WTC11 (cell line): Measurements from ENCODE around the gene FEM1B. TPM values are rescaled to one million over a fixed set of nuclear protein-coding genes. Genes with fewer than 3 reads are reported as not detected.

Experiments used
- ATAC-seq: fragments of 200-7000 bp; cut with Tn5 transposase; 2 replicates; pipeline ENCODE4 v1.10.0; 2021; ENCODE audit warnings: mild to moderate bottlenecking, moderate library complexity
- CTCF ChIA-PET: fragments of 300-600 bp; sonication (Branson Sonifier 250); formaldehyde crosslinking; loops from one replicate; lab custom pipeline; 2021; ENCODE audit warnings: antibody characterized with exemption; lab: Charles Lee
- POLR2A ChIA-PET: fragments of 350-600 bp; sonication (Branson Sonifier 250); formaldehyde crosslinking; loops from one replicate; lab custom pipeline; 2021; ENCODE audit warnings: antibody characterized with exemption; lab: Charles Lee
- DNase-seq: peaks from one replicate; pipeline ENCODE4 v3.0.0; 2021; ENCODE audit warnings: low spot score
- H3K27ac Mint-ChIP-seq: 2 replicates; pipeline ENCODE4 v1.8.0; 2021; ENCODE audit warnings: mixed read lengths
- H3K27me3 Mint-ChIP-seq: 2 replicates; pipeline ENCODE4 v1.8.0; 2021; ENCODE audit warnings: low read depth, mild to moderate bottlenecking, moderate library complexity, mixed read lengths
- H3K36me3 Mint-ChIP-seq: 2 replicates; pipeline ENCODE4 v1.8.0; 2021; ENCODE audit warnings: mixed read lengths
- H3K4me1 Mint-ChIP-seq: 2 replicates; pipeline ENCODE4 v1.8.0; 2022; ENCODE audit warnings: mixed read lengths
- H3K4me3 Mint-ChIP-seq: 2 replicates; pipeline ENCODE4 v1.8.0; 2021; ENCODE audit warnings: mild to moderate bottlenecking, moderate library complexity, mixed read lengths
- H3K9me3 Mint-ChIP-seq: 2 replicates; pipeline ENCODE4 v1.8.0; 2021; ENCODE audit warnings: mixed read lengths
- CREB1 ChIP-seq: sonication (generic); formaldehyde crosslinking; IDR thresholded peaks from 2 replicates; pipeline ENCODE4 v1.8.0; 2023; ENCODE audit warnings: mild to moderate bottlenecking, missing genetic modification reagents
- ESRRA ChIP-seq: sonication (generic); formaldehyde crosslinking; IDR thresholded peaks from 2 replicates; pipeline ENCODE4 v1.8.1; 2022; ENCODE audit warnings: mild to moderate bottlenecking, missing genetic modification reagents, borderline replicate concordance
- GTF2I ChIP-seq: fragments of 250-450 bp; sonication (Bioruptor Pico); conservative IDR thresholded peaks from 2 replicates; pipeline ENCODE4 v1.4.0; 2021; ENCODE audit warnings: mild to moderate bottlenecking
- MXD4 ChIP-seq: fragments of 250-450 bp; sonication (Bioruptor Pico); IDR thresholded peaks from 2 replicates; pipeline ENCODE4 v1.8.0; 2021; ENCODE audit warnings: mild to moderate bottlenecking, moderate library complexity, borderline replicate concordance
- NR2C2 ChIP-seq: sonication (generic); formaldehyde crosslinking; IDR thresholded peaks from 2 replicates; pipeline ENCODE4 v1.8.0; 2022; ENCODE audit warnings: mild to moderate bottlenecking, missing genetic modification reagents
- PREB ChIP-seq: sonication (generic); formaldehyde crosslinking; IDR thresholded peaks from 2 replicates; pipeline ENCODE4 v1.8.1; 2022; ENCODE audit warnings: mild to moderate bottlenecking, missing genetic modification reagents, moderate library complexity, borderline replicate concordance
- PRRX2 ChIP-seq: fragments of 250-450 bp; sonication (Bioruptor Pico); IDR thresholded peaks from 2 replicates; pipeline ENCODE4 v1.8.0; 2021; ENCODE audit warnings: mild to moderate bottlenecking
- RELA ChIP-seq: sonication (generic); formaldehyde crosslinking; IDR thresholded peaks from 2 replicates; pipeline ENCODE4 v1.8.1; 2022; ENCODE audit warnings: missing genetic modification reagents, mild to moderate bottlenecking, borderline replicate concordance
- ZBTB21 ChIP-seq: sonication (generic); formaldehyde crosslinking; IDR thresholded peaks from 2 replicates; pipeline ENCODE4 v1.8.1; 2023; ENCODE audit warnings: mild to moderate bottlenecking, missing genetic modification reagents, borderline replicate concordance
- ZNF263 ChIP-seq: sonication (generic); formaldehyde crosslinking; IDR thresholded peaks from 2 replicates; pipeline ENCODE4 v1.8.1; 2022; ENCODE audit warnings: low read depth, mild to moderate bottlenecking, moderate library complexity, missing genetic modification reagents
- ZNF416 ChIP-seq: fragments of 250-450 bp; sonication (Bioruptor Pico); IDR thresholded peaks from 2 replicates; pipeline ENCODE4 v1.9.0; 2021; ENCODE audit warnings: mild to moderate bottlenecking, inconsistent platforms
- ZNF532 ChIP-seq: fragments of 250-450 bp; sonication (Bioruptor Pico); IDR thresholded peaks from 2 replicates; pipeline ENCODE4 v1.9.0; 2021; ENCODE audit warnings: mild to moderate bottlenecking, borderline replicate concordance
- ZNF671 ChIP-seq: fragments of 250-450 bp; sonication (Bioruptor Pico); IDR thresholded peaks from 2 replicates; pipeline ENCODE4 v1.8.0; 2021; ENCODE audit warnings: mild to moderate bottlenecking
- total RNA-seq: library from RNA; stranded (reverse); gene quantifications from 3 replicates; pipeline ENCODE4 v1.2.3, GENCODE V29; 2021
- TF ChIP-seq, protein P1 (sequence below): sonication (generic); formaldehyde crosslinking; conservative IDR thresholded peaks from 2 replicates; pipeline ENCODE4 v1.8.1; 2023; ENCODE audit warnings: mild to moderate bottlenecking, low read depth, missing genetic modification reagents, moderate library complexity
- TF ChIP-seq, protein P2 (sequence below): sonication (generic); formaldehyde crosslinking; IDR thresholded peaks from 2 replicates; pipeline ENCODE4 v1.8.1; 2023; ENCODE audit warnings: mild to moderate bottlenecking, missing genetic modification reagents, moderate library complexity
- TF ChIP-seq, protein P3 (sequence below): sonication (generic); formaldehyde crosslinking; IDR thresholded peaks from 2 replicates; pipeline ENCODE4 v1.8.0; 2022; ENCODE audit warnings: mild to moderate bottlenecking, missing genetic modification reagents
- TF ChIP-seq, protein P4 (sequence below): sonication (generic); formaldehyde crosslinking; IDR thresholded peaks from 2 replicates; pipeline ENCODE4 v1.8.0; 2023; ENCODE audit warnings: missing genetic modification reagents, mild to moderate bottlenecking, borderline replicate concordance
- TF ChIP-seq, protein P5 (sequence below): sonication (generic); formaldehyde crosslinking; IDR thresholded peaks from 2 replicates; pipeline ENCODE4 v1.8.0; 2022; ENCODE audit warnings: mild to moderate bottlenecking, missing genetic modification reagents
- TF ChIP-seq, protein P6 (sequence below): fragments of 250-450 bp; sonication (Bioruptor Pico); IDR thresholded peaks from 2 replicates; pipeline ENCODE4 v2.1.2; 2022; ENCODE audit warnings: mild to moderate bottlenecking, moderate library complexity

FEM1B gene
- total RNA-seq, 1 experiment from 2014 or later: 64.8 TPM

GRCh38 chr15:68303134-68303533 is 25.6 kb downstream of the FEM1B start:
- peaks cover 39% of the 10 kb centered on the region for H3K4me1 Mint-ChIP-seq
- TF ChIP-seq ZNF263 (CRISPR knock-in tag): no peak
- TF ChIP-seq RELA (CRISPR knock-in tag): no peak
- TF ChIP-seq ZNF416 (CRISPR knock-in tag): no peak
- TF ChIP-seq, protein P1, sequence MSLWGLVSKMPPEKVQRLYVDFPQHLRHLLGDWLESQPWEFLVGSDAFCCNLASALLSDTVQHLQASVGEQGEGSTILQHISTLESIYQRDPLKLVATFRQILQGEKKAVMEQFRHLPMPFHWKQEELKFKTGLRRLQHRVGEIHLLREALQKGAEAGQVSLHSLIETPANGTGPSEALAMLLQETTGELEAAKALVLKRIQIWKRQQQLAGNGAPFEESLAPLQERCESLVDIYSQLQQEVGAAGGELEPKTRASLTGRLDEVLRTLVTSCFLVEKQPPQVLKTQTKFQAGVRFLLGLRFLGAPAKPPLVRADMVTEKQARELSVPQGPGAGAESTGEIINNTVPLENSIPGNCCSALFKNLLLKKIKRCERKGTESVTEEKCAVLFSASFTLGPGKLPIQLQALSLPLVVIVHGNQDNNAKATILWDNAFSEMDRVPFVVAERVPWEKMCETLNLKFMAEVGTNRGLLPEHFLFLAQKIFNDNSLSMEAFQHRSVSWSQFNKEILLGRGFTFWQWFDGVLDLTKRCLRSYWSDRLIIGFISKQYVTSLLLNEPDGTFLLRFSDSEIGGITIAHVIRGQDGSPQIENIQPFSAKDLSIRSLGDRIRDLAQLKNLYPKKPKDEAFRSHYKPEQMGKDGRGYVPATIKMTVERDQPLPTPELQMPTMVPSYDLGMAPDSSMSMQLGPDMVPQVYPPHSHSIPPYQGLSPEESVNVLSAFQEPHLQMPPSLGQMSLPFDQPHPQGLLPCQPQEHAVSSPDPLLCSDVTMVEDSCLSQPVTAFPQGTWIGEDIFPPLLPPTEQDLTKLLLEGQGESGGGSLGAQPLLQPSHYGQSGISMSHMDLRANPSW (CRISPR knock-in tag): no peak
- TF ChIP-seq, protein P2, sequence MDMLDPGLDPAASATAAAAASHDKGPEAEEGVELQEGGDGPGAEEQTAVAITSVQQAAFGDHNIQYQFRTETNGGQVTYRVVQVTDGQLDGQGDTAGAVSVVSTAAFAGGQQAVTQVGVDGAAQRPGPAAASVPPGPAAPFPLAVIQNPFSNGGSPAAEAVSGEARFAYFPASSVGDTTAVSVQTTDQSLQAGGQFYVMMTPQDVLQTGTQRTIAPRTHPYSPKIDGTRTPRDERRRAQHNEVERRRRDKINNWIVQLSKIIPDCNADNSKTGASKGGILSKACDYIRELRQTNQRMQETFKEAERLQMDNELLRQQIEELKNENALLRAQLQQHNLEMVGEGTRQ: no peak
- no peak for TF ChIP-seq ZNF532 (CRISPR knock-in tag)
- TF ChIP-seq, protein P3, sequence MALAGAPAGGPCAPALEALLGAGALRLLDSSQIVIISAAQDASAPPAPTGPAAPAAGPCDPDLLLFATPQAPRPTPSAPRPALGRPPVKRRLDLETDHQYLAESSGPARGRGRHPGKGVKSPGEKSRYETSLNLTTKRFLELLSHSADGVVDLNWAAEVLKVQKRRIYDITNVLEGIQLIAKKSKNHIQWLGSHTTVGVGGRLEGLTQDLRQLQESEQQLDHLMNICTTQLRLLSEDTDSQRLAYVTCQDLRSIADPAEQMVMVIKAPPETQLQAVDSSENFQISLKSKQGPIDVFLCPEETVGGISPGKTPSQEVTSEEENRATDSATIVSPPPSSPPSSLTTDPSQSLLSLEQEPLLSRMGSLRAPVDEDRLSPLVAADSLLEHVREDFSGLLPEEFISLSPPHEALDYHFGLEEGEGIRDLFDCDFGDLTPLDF (CRISPR knock-in tag): no peak
- no peak for TF ChIP-seq PREB (CRISPR knock-in tag)
- TF ChIP-seq, protein P4, sequence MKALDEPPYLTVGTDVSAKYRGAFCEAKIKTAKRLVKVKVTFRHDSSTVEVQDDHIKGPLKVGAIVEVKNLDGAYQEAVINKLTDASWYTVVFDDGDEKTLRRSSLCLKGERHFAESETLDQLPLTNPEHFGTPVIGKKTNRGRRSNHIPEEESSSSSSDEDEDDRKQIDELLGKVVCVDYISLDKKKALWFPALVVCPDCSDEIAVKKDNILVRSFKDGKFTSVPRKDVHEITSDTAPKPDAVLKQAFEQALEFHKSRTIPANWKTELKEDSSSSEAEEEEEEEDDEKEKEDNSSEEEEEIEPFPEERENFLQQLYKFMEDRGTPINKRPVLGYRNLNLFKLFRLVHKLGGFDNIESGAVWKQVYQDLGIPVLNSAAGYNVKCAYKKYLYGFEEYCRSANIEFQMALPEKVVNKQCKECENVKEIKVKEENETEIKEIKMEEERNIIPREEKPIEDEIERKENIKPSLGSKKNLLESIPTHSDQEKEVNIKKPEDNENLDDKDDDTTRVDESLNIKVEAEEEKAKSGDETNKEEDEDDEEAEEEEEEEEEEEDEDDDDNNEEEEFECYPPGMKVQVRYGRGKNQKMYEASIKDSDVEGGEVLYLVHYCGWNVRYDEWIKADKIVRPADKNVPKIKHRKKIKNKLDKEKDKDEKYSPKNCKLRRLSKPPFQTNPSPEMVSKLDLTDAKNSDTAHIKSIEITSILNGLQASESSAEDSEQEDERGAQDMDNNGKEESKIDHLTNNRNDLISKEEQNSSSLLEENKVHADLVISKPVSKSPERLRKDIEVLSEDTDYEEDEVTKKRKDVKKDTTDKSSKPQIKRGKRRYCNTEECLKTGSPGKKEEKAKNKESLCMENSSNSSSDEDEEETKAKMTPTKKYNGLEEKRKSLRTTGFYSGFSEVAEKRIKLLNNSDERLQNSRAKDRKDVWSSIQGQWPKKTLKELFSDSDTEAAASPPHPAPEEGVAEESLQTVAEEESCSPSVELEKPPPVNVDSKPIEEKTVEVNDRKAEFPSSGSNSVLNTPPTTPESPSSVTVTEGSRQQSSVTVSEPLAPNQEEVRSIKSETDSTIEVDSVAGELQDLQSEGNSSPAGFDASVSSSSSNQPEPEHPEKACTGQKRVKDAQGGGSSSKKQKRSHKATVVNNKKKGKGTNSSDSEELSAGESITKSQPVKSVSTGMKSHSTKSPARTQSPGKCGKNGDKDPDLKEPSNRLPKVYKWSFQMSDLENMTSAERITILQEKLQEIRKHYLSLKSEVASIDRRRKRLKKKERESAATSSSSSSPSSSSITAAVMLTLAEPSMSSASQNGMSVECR (CRISPR knock-in tag): no peak
- no peak for TF ChIP-seq MXD4 (CRISPR knock-in tag)
- TF ChIP-seq NR2C2: no peak
- TF ChIP-seq PRRX2 (CRISPR knock-in tag): no peak
- TF ChIP-seq CREB1 (CRISPR knock-in tag): no peak
- TF ChIP-seq, protein P5, sequence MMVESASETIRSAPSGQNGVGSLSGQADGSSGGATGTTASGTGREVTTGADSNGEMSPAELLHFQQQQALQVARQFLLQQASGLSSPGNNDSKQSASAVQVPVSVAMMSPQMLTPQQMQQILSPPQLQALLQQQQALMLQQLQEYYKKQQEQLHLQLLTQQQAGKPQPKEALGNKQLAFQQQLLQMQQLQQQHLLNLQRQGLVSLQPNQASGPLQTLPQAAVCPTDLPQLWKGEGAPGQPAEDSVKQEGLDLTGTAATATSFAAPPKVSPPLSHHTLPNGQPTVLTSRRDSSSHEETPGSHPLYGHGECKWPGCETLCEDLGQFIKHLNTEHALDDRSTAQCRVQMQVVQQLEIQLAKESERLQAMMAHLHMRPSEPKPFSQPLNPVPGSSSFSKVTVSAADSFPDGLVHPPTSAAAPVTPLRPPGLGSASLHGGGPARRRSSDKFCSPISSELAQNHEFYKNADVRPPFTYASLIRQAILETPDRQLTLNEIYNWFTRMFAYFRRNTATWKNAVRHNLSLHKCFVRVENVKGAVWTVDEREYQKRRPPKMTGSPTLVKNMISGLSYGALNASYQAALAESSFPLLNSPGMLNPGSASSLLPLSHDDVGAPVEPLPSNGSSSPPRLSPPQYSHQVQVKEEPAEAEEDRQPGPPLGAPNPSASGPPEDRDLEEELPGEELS: no peak
- TF ChIP-seq ZNF671: no peak
- TF ChIP-seq, protein P6, sequence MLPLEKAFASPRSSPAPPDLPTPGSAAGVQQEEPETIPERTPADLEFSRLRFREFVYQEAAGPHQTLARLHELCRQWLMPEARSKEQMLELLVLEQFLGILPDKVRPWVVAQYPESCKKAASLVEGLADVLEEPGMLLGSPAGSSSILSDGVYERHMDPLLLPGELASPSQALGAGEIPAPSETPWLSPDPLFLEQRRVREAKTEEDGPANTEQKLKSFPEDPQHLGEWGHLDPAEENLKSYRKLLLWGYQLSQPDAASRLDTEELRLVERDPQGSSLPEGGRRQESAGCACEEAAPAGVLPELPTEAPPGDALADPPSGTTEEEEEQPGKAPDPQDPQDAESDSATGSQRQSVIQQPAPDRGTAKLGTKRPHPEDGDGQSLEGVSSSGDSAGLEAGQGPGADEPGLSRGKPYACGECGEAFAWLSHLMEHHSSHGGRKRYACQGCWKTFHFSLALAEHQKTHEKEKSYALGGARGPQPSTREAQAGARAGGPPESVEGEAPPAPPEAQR (CRISPR knock-in tag): no peak
- no peak for TF ChIP-seq ESRRA (CRISPR knock-in tag)
- no peak for TF ChIP-seq ZBTB21 (CRISPR knock-in tag)
- TF ChIP-seq GTF2I: no peak
- H3K36me3 Mint-ChIP-seq: no peaks in the 10 kb centered on the region
- H3K9me3 Mint-ChIP-seq: no peaks in the 10 kb centered on the region
- ChIA-PET CTCF (interaction anchor here (1.1 to 7.5 kb wide), 3 partner anchors 10 to 51 kb away, joined by 3 to 218 read pairs (median 107); no protein-coding TSS in a partner anchor), POLR2A (interaction anchor here (0.6 to 1.2 kb wide), 2 partner anchors 17 to 26 kb away, joined by 3 to 4 read pairs; partner anchors contain the start of gene FEM1B)
- DNase-seq (no peak), ATAC-seq (no peak)
- no peak overlapping the region for H3K4me3 Mint-ChIP-seq
- H3K27me3 Mint-ChIP-seq: no peaks in the 10 kb centered on the region
- no peak overlapping the region for H3K27ac Mint-ChIP-seq
